ENCODE data around the gene MIER3.
"Not testable (repeated sequence)": the region's sequence is repeated elsewhere in the genome, so short reads cannot be mapped to it uniquely, and the experiment has no call there.

MIER3 gene

DNA sequence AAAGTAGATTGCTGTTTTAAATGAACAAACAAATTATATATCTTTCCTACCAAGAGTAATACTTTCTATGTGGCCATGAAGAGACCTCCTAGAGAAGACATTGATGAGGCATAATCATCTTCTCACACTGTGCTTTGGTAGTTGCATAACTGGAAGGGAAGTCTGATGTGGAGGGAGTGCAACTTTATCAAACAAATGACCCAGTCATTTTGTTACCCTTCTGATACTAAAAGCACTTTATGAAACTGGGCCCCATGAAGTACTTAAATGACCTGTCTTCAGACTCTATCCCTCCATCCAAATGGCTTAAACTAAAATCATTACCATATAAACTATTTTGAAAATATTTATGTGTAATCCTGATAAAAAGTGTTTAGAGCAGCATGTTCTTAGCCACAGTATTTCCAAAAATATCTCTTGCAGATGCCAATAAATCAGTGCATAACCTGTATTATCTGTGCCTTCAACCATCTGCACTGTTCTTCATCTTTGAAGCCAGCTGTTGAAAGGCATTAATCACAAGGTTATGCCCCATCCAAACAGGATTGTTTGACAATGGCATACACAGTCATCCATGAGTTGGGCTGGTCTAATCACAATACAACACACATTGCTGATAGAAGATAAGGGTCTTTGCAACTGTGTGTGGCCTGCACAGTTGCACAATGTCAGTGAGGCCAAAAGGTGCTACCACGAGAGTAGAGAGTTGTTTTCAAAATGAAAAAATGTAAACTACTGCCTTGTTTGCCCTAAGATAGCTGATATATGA, 31.9 kb upstream of the MIER3 start:
- H3K4me1 ChIP-seq (ENCODE audit: insufficient read depth, poor library complexity, severe bottlenecking) = no peaks in the 10 kb centered on the region
- DNase-seq (ENCODE audit: low spot score) (no peak), ATAC-seq (ENCODE audit: low read depth) (no peak)
- H3K27me3 ChIP-seq (ENCODE audit: insufficient read depth, poor library complexity, severe bottlenecking) = no peaks in the 10 kb centered on the region
- H3K27ac ChIP-seq (ENCODE audit: poor library complexity, severe bottlenecking) = no peak overlapping the region
- no peak overlapping the region for H3K4me3 ChIP-seq (ENCODE audit: severe bottlenecking)
- H3K36me3 ChIP-seq (ENCODE audit: low read depth) = no peaks in the 10 kb centered on the region
- TF ChIP-seq, protein P1, sequence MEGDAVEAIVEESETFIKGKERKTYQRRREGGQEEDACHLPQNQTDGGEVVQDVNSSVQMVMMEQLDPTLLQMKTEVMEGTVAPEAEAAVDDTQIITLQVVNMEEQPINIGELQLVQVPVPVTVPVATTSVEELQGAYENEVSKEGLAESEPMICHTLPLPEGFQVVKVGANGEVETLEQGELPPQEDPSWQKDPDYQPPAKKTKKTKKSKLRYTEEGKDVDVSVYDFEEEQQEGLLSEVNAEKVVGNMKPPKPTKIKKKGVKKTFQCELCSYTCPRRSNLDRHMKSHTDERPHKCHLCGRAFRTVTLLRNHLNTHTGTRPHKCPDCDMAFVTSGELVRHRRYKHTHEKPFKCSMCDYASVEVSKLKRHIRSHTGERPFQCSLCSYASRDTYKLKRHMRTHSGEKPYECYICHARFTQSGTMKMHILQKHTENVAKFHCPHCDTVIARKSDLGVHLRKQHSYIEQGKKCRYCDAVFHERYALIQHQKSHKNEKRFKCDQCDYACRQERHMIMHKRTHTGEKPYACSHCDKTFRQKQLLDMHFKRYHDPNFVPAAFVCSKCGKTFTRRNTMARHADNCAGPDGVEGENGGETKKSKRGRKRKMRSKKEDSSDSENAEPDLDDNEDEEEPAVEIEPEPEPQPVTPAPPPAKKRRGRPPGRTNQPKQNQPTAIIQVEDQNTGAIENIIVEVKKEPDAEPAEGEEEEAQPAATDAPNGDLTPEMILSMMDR (IDR thresholded peaks at IDR 0.05; ENCODE audit: poor library complexity, severe bottlenecking) = no peak
- H3K9me3 ChIP-seq (ENCODE audit: severe bottlenecking) = no peaks in the 10 kb centered on the region

DNA sequence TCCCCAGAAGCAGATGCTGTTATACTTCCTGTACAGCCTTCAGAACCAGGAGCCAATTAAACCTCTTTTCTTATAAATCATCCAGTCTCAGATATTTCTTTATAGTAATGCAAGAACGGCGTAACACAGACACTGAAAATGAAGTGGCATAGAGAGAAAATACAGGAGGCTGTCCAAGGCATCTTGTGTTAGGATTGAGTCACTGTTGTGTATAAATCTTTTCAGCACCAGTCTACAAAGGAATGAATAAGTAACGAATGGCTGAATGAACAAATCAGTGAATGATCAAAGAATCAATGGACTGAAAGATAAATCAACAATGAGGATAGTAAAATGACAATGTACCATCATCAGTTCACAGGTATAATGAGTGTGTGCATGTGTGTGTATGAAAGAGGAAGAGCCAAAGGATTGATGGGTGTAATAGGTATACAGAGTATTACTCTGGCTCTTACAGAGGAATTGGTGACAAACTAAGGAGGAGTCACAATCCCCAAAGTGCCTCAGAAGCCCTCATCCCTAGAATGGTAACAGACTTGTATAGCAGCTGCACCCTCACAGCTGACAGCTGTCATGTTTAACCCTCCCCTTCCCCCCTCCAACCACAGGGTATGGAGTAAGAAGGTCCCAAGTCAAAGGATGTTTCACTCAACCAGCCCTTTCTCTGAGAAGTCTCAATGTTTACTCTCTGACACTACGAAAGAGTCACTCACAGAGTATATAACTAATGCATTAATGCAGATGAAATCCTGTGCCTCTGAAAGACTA, 29.8 kb upstream of the MIER3 start:
- DNase-seq (ENCODE audit: low spot score) (no peak), ATAC-seq (ENCODE audit: low read depth) (no peak)
- TF ChIP-seq, protein P1 (IDR thresholded peaks at IDR 0.05; ENCODE audit: poor library complexity, severe bottlenecking) = no peak
- H3K36me3 ChIP-seq (ENCODE audit: low read depth) = no peaks in the 10 kb centered on the region
- no peak overlapping the region for H3K27ac ChIP-seq (ENCODE audit: poor library complexity, severe bottlenecking)
- H3K4me3 ChIP-seq (ENCODE audit: severe bottlenecking) = no peak overlapping the region
- H3K9me3 ChIP-seq (ENCODE audit: severe bottlenecking) = no peaks in the 10 kb centered on the region
- no peaks in the 10 kb centered on the region for H3K4me1 ChIP-seq (ENCODE audit: insufficient read depth, poor library complexity, severe bottlenecking)
- H3K27me3 ChIP-seq (ENCODE audit: insufficient read depth, poor library complexity, severe bottlenecking) = no peaks in the 10 kb centered on the region

DNA sequence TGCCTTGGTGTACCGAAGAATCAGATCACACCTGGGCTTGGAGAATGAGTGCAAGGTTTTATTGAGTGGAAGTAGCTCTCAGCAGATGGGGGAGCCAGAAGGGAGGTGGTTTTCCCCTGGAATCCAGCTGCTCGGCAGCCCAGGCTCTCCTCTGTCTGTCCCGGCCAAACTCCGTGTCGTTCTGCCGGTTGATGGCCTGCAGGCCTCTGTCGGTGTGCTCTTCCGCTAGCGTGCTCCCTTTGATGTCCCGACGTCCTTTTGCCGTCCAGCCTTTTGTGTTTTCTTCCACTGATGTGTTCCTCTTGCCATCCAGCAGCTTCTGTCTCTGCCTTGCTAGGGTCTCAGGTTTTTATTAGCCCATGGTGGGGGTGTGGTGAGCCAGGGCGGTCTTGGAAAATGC, 28.0 kb upstream of the MIER3 start:
- no peak overlapping the region for H3K4me3 ChIP-seq (ENCODE audit: severe bottlenecking)
- H3K27me3 ChIP-seq (ENCODE audit: insufficient read depth, poor library complexity, severe bottlenecking) = no peaks in the 10 kb centered on the region
- no peak overlapping the region for H3K27ac ChIP-seq (ENCODE audit: poor library complexity, severe bottlenecking)
- H3K36me3 ChIP-seq (ENCODE audit: low read depth) = no peaks in the 10 kb centered on the region
- TF ChIP-seq, protein P1 (IDR thresholded peaks at IDR 0.05; ENCODE audit: poor library complexity, severe bottlenecking) = no peak
- ATAC-seq (ENCODE audit: low read depth) (no peak), DNase-seq (ENCODE audit: low spot score) (no peak)
- H3K4me1 ChIP-seq (ENCODE audit: insufficient read depth, poor library complexity, severe bottlenecking) = no peaks in the 10 kb centered on the region
- H3K9me3 ChIP-seq (ENCODE audit: severe bottlenecking) = no peaks in the 10 kb centered on the region

DNA sequence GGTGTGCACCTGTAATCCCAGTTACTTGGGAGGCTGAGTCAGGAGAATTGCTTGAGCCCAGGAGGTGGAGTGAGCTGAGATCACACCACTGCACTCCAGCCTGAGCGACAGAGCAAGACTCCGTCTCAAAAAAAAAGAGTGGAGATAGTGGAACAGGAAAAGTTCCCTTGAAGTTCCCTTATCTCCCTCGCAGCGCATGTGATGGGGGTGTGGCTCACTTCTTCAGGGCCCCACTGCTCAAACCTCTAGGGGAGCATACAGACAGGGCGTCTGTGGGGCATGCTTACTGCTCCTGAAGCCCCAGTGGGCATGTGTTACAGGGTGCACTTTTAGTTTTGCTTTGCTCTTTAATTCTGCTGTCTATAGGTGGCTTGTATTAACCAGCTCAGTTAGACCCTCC, 27.6 kb upstream of the MIER3 start:
- H3K27me3 ChIP-seq (ENCODE audit: insufficient read depth, poor library complexity, severe bottlenecking); H3K4me3 ChIP-seq (ENCODE audit: severe bottlenecking); DNase-seq (ENCODE audit: low spot score); ATAC-seq (ENCODE audit: low read depth); H3K27ac ChIP-seq (ENCODE audit: poor library complexity, severe bottlenecking); H3K36me3 ChIP-seq (ENCODE audit: low read depth); H3K9me3 ChIP-seq (ENCODE audit: severe bottlenecking); H3K4me1 ChIP-seq (ENCODE audit: insufficient read depth, poor library complexity, severe bottlenecking): not testable (repeated sequence)

DNA sequence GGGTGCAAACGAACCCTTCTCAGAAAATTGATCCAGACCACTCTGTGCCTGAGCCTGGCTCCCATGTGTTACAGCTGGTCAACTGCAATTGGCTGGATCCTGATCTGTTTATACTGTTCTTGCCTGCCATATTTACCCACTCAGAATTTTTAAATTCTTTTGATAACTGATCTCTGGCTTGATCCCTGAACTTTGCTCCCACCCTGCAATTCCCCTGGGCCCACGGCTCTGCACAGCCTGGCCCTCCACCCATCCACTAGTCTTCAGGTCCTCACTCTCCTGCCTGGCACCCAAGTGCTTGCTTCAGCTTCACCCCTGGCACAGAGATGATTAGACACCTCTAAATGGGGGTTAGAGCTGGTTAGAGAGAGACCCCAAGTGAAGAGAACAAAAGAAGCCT, 25.9 kb upstream of the MIER3 start:
- Histone ChIP-seq H3K27me3 (ENCODE audit: insufficient read depth, poor library complexity, severe bottlenecking) (no peaks in the 10 kb centered on the region), H3K9me3 (ENCODE audit: severe bottlenecking) (no peaks in the 10 kb centered on the region), H3K27ac (ENCODE audit: poor library complexity, severe bottlenecking) (no peak overlapping the region), H3K36me3 (ENCODE audit: low read depth) (no peaks in the 10 kb centered on the region), H3K4me1 (ENCODE audit: insufficient read depth, poor library complexity, severe bottlenecking) (no peaks in the 10 kb centered on the region), H3K4me3 (ENCODE audit: severe bottlenecking) (no peak overlapping the region)
- no peak for ATAC-seq (ENCODE audit: low read depth)
- no peak for DNase-seq (ENCODE audit: low spot score)
- TF ChIP-seq, protein P1 (IDR thresholded peaks at IDR 0.05; ENCODE audit: poor library complexity, severe bottlenecking) = no peak
